Subcutaneous adipose tissue (tissue), 4 donors: ENCODE results near the gene NRIP2. TPM values are rescaled to one million over a fixed set of nuclear protein-coding genes. Genes with fewer than 3 reads are reported as not detected.

ENCODE experiments used
- total RNA-seq, 4 donors: library from RNA; depleted of rRNA; stranded (reverse); fragments of >200 nt; gene quantifications; one replicate each; pipeline ENCODE4 v1.1.0, GENCODE V29; 2016
- TF ChIP-seq, protein P1 (sequence below): fragments of 450-650 bp; IDR thresholded peaks from one replicate; pipeline ENCODE4 v1.5.1; 2016; ENCODE audit warnings: low read depth, mild to moderate bottlenecking, control low read depth, antibody characterized with exemption, moderate library complexity

The NRIP2 gene
- total RNA-seq, 4 donors from 2014 or later: 0.16 to 1.5 (median 1.0) TPM

DNA sequence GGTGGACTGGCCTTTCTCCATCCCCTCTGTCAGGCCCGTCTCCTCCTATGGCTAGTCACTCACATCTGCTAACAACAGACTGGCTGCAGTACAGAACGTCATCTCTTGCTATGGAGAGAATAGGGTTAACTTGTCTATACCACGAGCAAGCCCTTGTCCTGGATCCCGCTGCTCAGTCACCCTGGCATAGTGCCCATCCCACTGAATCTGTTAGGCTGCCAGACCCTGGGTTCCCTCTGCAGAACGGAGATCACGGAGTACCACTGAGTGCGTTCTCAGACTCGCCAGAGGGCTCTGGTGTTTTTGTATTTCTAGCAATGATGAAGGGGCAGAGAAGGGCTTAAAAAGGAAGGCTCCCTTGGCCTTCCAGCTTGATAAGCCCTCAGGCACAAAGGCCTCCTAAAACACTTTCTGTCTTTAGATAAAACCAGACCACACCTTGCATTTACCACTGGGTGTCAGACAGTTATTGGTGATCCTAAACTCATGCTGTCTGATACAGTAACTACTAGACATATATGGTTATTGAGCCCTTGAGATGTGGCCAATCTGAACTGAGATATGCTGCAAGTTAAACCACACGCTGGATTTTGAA is 6.3 kb upstream of the NRIP2 start:
- TF ChIP-seq, protein P1, sequence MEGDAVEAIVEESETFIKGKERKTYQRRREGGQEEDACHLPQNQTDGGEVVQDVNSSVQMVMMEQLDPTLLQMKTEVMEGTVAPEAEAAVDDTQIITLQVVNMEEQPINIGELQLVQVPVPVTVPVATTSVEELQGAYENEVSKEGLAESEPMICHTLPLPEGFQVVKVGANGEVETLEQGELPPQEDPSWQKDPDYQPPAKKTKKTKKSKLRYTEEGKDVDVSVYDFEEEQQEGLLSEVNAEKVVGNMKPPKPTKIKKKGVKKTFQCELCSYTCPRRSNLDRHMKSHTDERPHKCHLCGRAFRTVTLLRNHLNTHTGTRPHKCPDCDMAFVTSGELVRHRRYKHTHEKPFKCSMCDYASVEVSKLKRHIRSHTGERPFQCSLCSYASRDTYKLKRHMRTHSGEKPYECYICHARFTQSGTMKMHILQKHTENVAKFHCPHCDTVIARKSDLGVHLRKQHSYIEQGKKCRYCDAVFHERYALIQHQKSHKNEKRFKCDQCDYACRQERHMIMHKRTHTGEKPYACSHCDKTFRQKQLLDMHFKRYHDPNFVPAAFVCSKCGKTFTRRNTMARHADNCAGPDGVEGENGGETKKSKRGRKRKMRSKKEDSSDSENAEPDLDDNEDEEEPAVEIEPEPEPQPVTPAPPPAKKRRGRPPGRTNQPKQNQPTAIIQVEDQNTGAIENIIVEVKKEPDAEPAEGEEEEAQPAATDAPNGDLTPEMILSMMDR: no peak

DNA sequence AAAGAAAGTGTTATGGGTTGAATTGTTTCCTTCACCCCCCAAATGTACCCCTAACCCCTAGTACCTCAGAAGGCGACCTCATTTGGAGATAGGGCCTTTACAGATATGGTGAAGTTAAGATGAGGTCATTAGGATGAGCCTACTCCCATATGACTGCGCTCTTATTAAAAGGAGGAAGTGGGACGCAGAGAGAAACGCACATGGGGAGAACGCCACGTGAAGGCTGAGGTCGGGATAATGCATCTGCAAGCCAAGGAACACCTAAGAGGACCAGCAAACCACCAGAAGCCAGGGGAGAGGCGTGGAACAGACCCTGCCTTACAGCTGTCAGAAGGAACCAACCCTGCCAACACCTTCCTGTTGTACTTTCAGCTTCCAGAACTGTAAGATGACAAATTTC is 1.7 kb upstream of the NRIP2 start:
- TF ChIP-seq, protein P1: no peak

DNA sequence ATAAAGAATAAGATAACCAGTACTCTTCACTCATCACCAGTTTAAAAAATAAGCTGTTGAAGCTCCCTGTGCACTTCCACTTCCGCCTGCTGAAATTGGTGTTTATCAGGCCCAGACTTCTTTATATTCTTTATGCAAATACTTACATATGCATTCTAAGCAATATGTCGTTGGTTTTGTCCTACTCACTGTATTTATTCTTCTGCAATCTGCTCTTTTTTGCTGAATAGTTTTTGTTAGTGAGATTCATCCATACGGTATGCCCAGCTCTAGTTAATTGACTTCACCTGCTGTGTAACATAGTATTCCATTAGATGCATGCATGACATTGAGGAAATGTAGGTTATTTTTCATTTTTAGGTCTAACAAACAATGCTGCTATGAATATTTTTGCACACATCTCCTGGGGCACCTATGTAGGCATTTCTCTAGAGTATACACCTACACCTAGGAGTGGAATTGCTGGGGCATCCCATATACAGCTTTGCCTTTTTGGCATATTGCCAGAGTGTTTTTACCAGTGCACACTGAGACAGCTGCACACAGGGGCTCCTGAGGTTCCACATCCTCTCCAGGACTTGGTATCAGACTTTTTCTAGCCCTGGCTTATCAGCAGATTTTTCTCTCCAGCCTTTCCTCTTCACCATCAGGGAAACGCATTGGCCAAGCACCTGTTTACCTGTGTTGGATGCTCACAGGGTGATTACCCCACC is 1.0 kb upstream of the NRIP2 start:
- TF ChIP-seq, protein P1: no peak

DNA sequence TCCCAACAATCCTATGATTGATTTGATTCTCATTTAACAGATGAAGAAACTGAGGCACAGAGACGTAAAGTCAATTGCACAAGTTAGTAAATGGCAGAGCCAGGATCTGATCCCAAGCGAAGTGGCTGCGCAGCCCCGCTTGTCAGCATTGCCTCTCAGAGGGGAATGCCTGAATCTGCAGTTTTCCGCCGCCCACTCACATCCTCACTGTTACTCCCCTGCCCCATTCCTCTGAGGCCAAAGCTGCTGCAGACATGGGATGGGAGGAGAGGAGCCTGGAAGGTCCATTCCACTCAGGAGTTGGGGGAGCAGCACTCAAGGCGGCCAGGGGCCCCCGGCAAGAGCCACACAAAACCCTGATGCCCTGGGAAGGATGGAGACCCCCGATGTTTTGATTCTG is 1.0 kb downstream of the NRIP2 start:
- TF ChIP-seq, protein P1: no peak

DNA sequence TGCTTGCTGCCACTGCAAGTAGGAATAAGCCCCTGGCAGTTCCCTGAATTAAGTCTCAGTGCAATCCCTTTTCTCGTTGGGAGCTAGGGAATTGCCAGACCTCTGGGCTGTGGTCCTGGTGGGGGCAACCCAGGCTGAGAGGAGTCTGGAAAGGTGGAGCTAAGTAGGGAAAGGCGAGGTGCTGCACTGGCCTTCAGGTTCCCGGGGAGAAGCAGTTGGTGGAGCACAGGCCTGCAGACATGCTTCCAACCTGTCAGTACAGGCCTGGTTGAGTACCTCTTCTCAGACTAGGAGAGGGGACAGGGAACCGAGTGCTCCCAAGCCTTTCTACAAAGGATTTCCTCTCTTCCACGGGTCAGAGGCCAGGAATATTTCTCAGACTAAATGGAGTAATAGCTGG is 1.5 kb downstream of the NRIP2 start:
- TF ChIP-seq, protein P1: no peak

DNA sequence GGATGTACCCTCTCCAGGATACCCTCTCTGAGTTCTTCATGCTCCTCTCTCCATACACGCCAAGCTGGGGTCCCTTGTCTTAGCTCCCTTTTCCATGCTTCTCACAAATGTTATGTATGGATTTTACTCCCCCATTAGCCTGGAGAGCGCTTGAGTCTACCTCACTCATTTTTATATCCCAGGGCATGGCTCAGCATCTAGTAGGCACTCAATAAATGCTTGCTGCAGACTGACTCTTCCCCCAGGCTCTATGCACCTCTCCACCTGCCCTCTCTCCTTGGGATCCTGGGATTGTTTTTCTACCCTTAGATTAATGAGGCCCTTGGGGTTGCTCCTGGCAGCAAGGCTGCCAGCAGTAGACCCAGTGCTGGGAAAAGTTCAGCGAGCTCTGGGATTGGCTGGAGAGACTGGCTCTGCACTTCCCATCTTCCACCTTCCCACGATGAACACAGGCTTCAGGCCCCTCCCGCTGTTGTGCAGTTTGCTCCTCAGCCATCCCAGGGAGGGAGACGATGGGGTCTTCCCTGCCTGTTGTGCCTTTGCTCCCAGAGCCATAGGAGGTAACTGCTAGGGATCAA is 2.2 kb downstream of the NRIP2 start:
- TF ChIP-seq, protein P1: no peak

DNA sequence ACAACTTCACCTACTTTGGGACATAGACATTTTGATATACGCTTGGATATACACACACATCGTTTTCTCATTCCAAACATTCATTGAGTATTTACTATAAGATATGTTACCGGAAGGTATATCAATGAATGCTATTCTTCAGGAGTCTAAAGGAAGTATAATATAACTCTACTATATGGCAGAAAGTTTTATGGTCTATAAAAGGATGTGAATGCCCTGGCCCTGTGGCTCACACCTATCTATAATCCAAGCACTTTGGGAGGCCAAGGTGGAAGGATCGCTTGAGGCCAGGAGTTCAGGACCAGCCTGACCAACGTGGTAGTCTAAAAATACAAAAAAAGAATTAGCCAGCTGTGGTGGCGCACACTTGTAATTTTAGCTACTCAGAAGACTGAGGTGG is 5.6 kb downstream of the NRIP2 start:
- TF ChIP-seq, protein P1: no peak
